ENCODE data around the gene ANKRD65.

- no peak for TF ChIP-seq POLR2A (IDR thresholded peaks at IDR 0.05)
- TF ChIP-seq CTCF (IDR thresholded peaks at IDR 0.05): peak; percentile 84 to 95 (median 90)
These were observed 20.2 kb upstream of the ANKRD65 start for GRCh38 chr1:1441002-1441888.
